Psoas muscle (tissue), 8 donors: ENCODE results near the gene CDH15. TPM values are rescaled to one million over a fixed set of nuclear protein-coding genes. Genes with fewer than 3 reads are reported as not detected.
"Not testable (repeated sequence)": the region's sequence is repeated elsewhere in the genome, so short reads cannot be mapped to it uniquely, and the experiment has no call there.

Source experiments
- ATAC-seq, 4 donors: fragments of 200-7000 bp; cut with Tn5 transposase; one replicate each; pipeline ENCODE4 v1.9.1; 2020; ENCODE audit warnings: moderate library complexity in 3 of 4, mild to moderate bottlenecking in 2 of 4
- DNase-seq, 2 donors: peaks; one replicate each; pipeline ENCODE4 v3.0.0-alpha.2; 2020
- H3K27ac ChIP-seq: fragments of 200-600 bp; one replicate; pipeline ENCODE4 v1.8.0; 2022
- H3K27me3 ChIP-seq, 3 donors: fragments of 200-600 bp in 1 of 3; one replicate each; pipeline versions ENCODE4 v1.6.1 to v1.8.0; 2013 to 2022; ENCODE audit warnings: low read length in 2 of 3, mild to moderate bottlenecking in 2 of 3, moderate library complexity in 1 of 3; ENCODE audit not compliant: insufficient read depth in 3 of 3
- H3K36me3 ChIP-seq, 2 donors: fragments of 200-600 bp in 1 of 2; one replicate each; pipeline versions ENCODE4 v1.6.1 to v1.8.0; 2013 to 2022; ENCODE audit warnings: low read depth in 1 of 2, mild to moderate bottlenecking in 1 of 2, moderate library complexity in 1 of 2; ENCODE audit not compliant: insufficient read depth in 1 of 2
- H3K4me1 ChIP-seq: fragments of 200-600 bp; one replicate; pipeline ENCODE4 v1.8.0; 2022
- H3K4me3 ChIP-seq: fragments of 200-600 bp; one replicate; pipeline ENCODE4 v1.8.0; 2022; ENCODE audit warnings: mild to moderate bottlenecking
- H3K9me3 ChIP-seq: fragments of 200-600 bp; one replicate; pipeline ENCODE4 v1.8.0; 2022
- CTCF ChIP-seq: fragments of 200-600 bp; IDR thresholded peaks from one replicate; pipeline ENCODE4 v1.8.0; 2022; ENCODE audit warnings: antibody characterized with exemption
- WGBS, 3 donors: extraction: QIAGEN DNeasy Blood & Tissue Kit; methylation state at CpG; one replicate each; pipeline versions ENCODE4 v1.1.6 to v1.1.7; 2013; 5-methylcytosine and 5-hydroxymethylcytosine counted together
- intact Hi-C, 2 donors: fragments of 100-400 bp; cut with DNase I; formaldehyde crosslinking; loops; one replicate each; pipeline versions ENCODE4 v1.11.0 to v1.14.2; 2022
- polyA plus RNA-seq, 3 donors: library from polyadenylated mRNA; stranded (reverse); fragments of 200-250 nt; gene quantifications; one replicate each; pipeline ENCODE4 v1.2.3, GENCODE V29; 2013
- total RNA-seq, 4 donors: library from RNA; stranded (reverse); fragmentation: NEBNext Ultra II Directional in 2 of 4; extraction: Animal tissue kit (Norgen Biotek cat#: 25700) in 2 of 4; gene quantifications; one replicate each; pipeline versions ENCODE4 v1.2.1 to v1.2.4, GENCODE V29; 2021 to 2023
- donor health status: healthy with polysubstance abuse.
- donor health status: DM: no; HTN: no; CAD: no; lungs with moderate emphysema.
- donor health status: Bipolar disorder and iron deficiency.
- donor health status: healthy.
- donor health status: DM: yes; HTN: yes; CAD: no.
- donor health status: DM: no; HTN: no; CAD: no.
- donor health status: DM: no; HTN: no; CAD: no.
- donor health status: DM: yes; HTN: yes; CAD: no.

Gene CDH15
- total and polyA plus RNA-seq, 7 donors = 18.0 to 62.8 (median 36.7) TPM

- WGBS, 3 donors = 71 to 76% (median 72%) methylated on average over 43 to 48 of the region's 48 CpGs
- peaks cover 0 to 74% of the 10 kb centered on the region in 2 donors for H3K36me3 ChIP-seq
- DNase-seq (peak; percentile 8 to 53), ATAC-seq (peak in 3 of 4 donors; percentile 13 to 25 (median 17))
- H3K9me3 ChIP-seq = no peaks in the 10 kb centered on the region
- H3K27ac ChIP-seq = no peak overlapping the region
- TF ChIP-seq CTCF = no peak
- intact Hi-C loops = no loop called here
- no peaks in the 10 kb centered on the region for H3K27me3 ChIP-seq
- no peak overlapping the region for H3K4me3 ChIP-seq
- no peaks in the 10 kb centered on the region for H3K4me1 ChIP-seq
Measured at GRCh38 chr16:89184933-89185794, 13.6 kb downstream of the CDH15 start.

GRCh38 chr16:89185887-89186592, 14.5 kb downstream of the CDH15 start:
- intact Hi-C loops, H3K4me3 ChIP-seq, H3K27me3 ChIP-seq, H3K9me3 ChIP-seq, H3K27ac ChIP-seq, H3K4me1 ChIP-seq, ATAC-seq: not testable (repeated sequence)
- WGBS, 3 donors = 85 to 90% (median 86%) methylated on average over 27 to 30 of the region's 30 CpGs
- DNase-seq = peak in 1 of 2 donors; percentile 10
- H3K36me3 ChIP-seq = peaks cover 0 to 73% of the 10 kb centered on the region in 2 donors

- intact Hi-C loops, ATAC-seq, H3K4me1 ChIP-seq, H3K27ac ChIP-seq, H3K27me3 ChIP-seq, H3K9me3 ChIP-seq, H3K4me3 ChIP-seq: not testable (repeated sequence)
- 82 to 92% (median 86%) methylated on average over 18 to 20 of the region's 20 CpGs for WGBS, 3 donors
- DNase-seq = peak in 1 of 2 donors; percentile 28
- peaks cover 0 to 68% of the 10 kb centered on the region in 2 donors for H3K36me3 ChIP-seq
Measured at GRCh38 chr16:89186593-89187031, 15.1 kb downstream of the CDH15 start.

- ATAC-seq = peak in 3 of 4 donors; percentile 28 to 40 (median 34)
- no peaks in the 10 kb centered on the region for H3K4me1 ChIP-seq
- no peaks in the 10 kb centered on the region for H3K9me3 ChIP-seq
- H3K36me3 ChIP-seq = peaks cover 0 to 69% of the 10 kb centered on the region in 2 donors
- WGBS, 3 donors = 79 to 82% (median 81%) methylated on average over 19 of the region's 19 CpGs
- TF ChIP-seq CTCF = no peak
- intact Hi-C loops = no loop called here
- DNase-seq = peak; percentile 21 to 55
- no peak overlapping the region for H3K4me3 ChIP-seq
- H3K27ac ChIP-seq = no peak overlapping the region
- H3K27me3 ChIP-seq = no peaks in the 10 kb centered on the region
Measured at GRCh38 chr16:89187032-89187769, 15.7 kb downstream of the CDH15 start.

GRCh38 chr16:89187770-89188392, 16.3 kb downstream of the CDH15 start:
- intact Hi-C loops = no loop called here
- TF ChIP-seq CTCF = no peak
- no peak overlapping the region for H3K4me3 ChIP-seq
- no peaks in the 10 kb centered on the region for H3K4me1 ChIP-seq
- 72 to 84% (median 79%) methylated on average over 19 of the region's 19 CpGs for WGBS, 3 donors
- no peaks in the 10 kb centered on the region for H3K9me3 ChIP-seq
- peak in 3 of 4 donors; percentile 5 to 33 (median 16) for ATAC-seq
- H3K36me3 ChIP-seq = peaks cover 0 to 63% of the 10 kb centered on the region in 2 donors
- H3K27ac ChIP-seq = no peak overlapping the region
- H3K27me3 ChIP-seq = no peaks in the 10 kb centered on the region
- peak in 1 of 2 donors; percentile 50 for DNase-seq

- WGBS, 3 donors = 87 to 95% (median 88%) methylated on average over 25 of the region's 25 CpGs
- H3K9me3 ChIP-seq, H3K4me3 ChIP-seq, intact Hi-C loops, H3K27me3 ChIP-seq, DNase-seq, H3K27ac ChIP-seq, ATAC-seq, H3K4me1 ChIP-seq: not testable (repeated sequence)
- peaks cover 0 to 60% of the 10 kb centered on the region in 2 donors for H3K36me3 ChIP-seq
Measured at GRCh38 chr16:89188471-89189357, 17.2 kb downstream of the CDH15 start.
